ENCODE measurements around the gene WIPI1. TPM values are rescaled to one million over a fixed set of nuclear protein-coding genes. Genes with fewer than 3 reads are reported as not detected.

The WIPI1 gene
- total and polyA plus RNA-seq, 10 of the 15 experiments (the other 5 are each of a cell fraction or from before 2014, with no cell fraction given): 6.5 to 44.5 (median 26.2) TPM

DNA sequence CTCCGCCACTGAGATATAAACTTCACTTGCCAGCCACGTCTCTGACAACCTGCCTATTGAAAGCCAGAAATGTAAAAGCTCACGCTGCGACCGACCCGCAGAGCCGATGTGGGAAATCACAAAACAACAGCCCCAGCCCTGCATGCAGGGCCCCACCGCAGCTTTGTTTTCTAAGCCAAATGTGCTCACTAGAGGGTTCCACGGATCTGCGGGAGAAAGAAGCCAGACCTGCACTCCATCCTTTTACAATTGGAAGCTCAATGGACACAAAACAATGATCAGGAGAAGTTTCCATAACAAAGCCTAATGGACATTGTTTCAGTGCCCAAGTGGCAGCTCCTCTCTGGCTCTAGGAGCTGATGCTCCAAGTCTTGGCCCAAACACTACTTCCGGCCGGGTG is 33.1 kb downstream of the WIPI1 start (continued):
- no peak for TF ChIP-seq ZBTB33 (IDR thresholded peaks at IDR 0.05)
- TF ChIP-seq HCFC1 (IDR thresholded peaks at IDR 0.05; ENCODE audit: low read length): no peak
- TF ChIP-seq GABPA (IDR thresholded peaks at IDR 0.05; ENCODE audit: low read depth): no peak
- TF ChIP-seq RELA (IDR thresholded peaks at IDR 0.05; ENCODE audit: borderline replicate concordance, partially characterized antibody): no peak

GRCh38 chr17:68423251-68423650 is 34.0 kb downstream of the WIPI1 start:
- Histone ChIP-seq H3K9ac (ENCODE audit: control insufficient read depth, insufficient read depth, low read length) (no peak overlapping the region), H4K20me1 (ENCODE audit: control insufficient read depth, insufficient read depth) (no peaks in the 10 kb centered on the region), H2AFZ (ENCODE audit: control insufficient read depth, low read depth, low read length) (no peak overlapping the region), H3K27me3 (replicated peaks in 1 of 2; ENCODE audit: control insufficient read depth in 2 of 2, insufficient read depth in 2 of 2, low read length in 1 of 2) (no peaks in the 10 kb centered on the region), H3K4me2 (ENCODE audit: control insufficient read depth, insufficient read depth) (no peak overlapping the region), H3K4me1 (ENCODE audit: control insufficient read depth, insufficient read depth, low read length) (no peaks in the 10 kb centered on the region), H3K79me2 (ENCODE audit: control insufficient read depth, insufficient read depth, low read length) (no peaks in the 10 kb centered on the region), H3K36me3 (ENCODE audit: control insufficient read depth in 2 of 2, insufficient read depth in 2 of 2, low read length in 1 of 2) (peaks cover 0 to 3% of the 10 kb centered on the region in 2 experiments; a peak in 2 of 4 replicates), H3K4me3 (no peak overlapping the region), H3K27ac (ENCODE audit: control insufficient read depth, insufficient read depth) (no peak overlapping the region), H3K9me3 (replicated peaks; ENCODE audit: control insufficient read depth, insufficient read depth, low read length) (no peaks in the 10 kb centered on the region)
- FAIRE-seq: no peak
- TF ChIP-seq JUND (IDR thresholded peaks at IDR 0.05; ENCODE audit: low read depth, low read length) (no peak), POLR2A (IDR thresholded peaks at IDR 0.05; ENCODE audit: low read depth, low read length) (0 out of 2 replicates have a peak, but pooled peaks have one; percentile 35)
- intact Hi-C loops (cut with micrococcal nuclease; ENCODE audit: unreplicated experiment) (no loop called here), in situ Hi-C loops (cut with MboI) (no loop called here)
- ChIA-PET SMC1A (ENCODE audit: uncharacterized antibody, unreplicated experiment) (no interaction called here), POLR2A (no interaction called here), RAD21 (ENCODE audit: unreplicated experiment) (no interaction called here), CTCF (interaction anchor here (0.6 kb wide), 1 partner anchor 223 kb away, joined by 3 read pairs; no protein-coding TSS in a partner anchor)
- DNase-seq (ENCODE audit: low read depth, low spot score): no peak
- no peak for ATAC-seq
- WGBS (ENCODE audit: insufficient coverage, insufficient replicate concordance, low lambda C conversion rate, missing lambda C conversion rate): 40% methylated on average over 3 of the region's 3 CpGs
- BruUV-seq (replicated peaks): no TSS peak
